ENCODE data around the gene COL11A1.
"Not testable (repeated sequence)": the region's sequence is repeated elsewhere in the genome, so short reads cannot be mapped to it uniquely, and the experiment has no call there.

COL11A1 gene

GRCh38 chr1:102837551-102837950, 270.8 kb downstream of the COL11A1 start:
- Histone ChIP-seq H3K9me3 (ENCODE audit: insufficient read depth, low read length, severe bottlenecking) (no peaks in the 10 kb centered on the region), H3K27me3 (ENCODE audit: insufficient read depth, low read length, poor library complexity) (no peaks in the 10 kb centered on the region), H4K20me1 (ENCODE audit: insufficient read depth, low read length) (no peaks in the 10 kb centered on the region), H2AFZ (ENCODE audit: low read depth, low read length) (no peak overlapping the region), H3K4me1 (ENCODE audit: insufficient read depth, low read length) (no peaks in the 10 kb centered on the region), H3K4me2 (ENCODE audit: insufficient read depth, low read length) (no peak overlapping the region), H3K27ac (ENCODE audit: low read length) (no peak overlapping the region), H3K9ac (ENCODE audit: low read depth, low read length) (no peak overlapping the region), H3K79me2 (ENCODE audit: insufficient read depth, low read length) (no peaks in the 10 kb centered on the region), H3K36me3 (ENCODE audit: insufficient read depth, low read length) (no peaks in the 10 kb centered on the region), H3K4me3 (ENCODE audit: low read depth in 1 of 2, low read length in 2 of 2) (no peak overlapping the region)
- no peak for ATAC-seq (ENCODE audit: insufficient read depth, low read depth)
- no peak for TF ChIP-seq CTCF (IDR thresholded peaks at IDR 0.05; ENCODE audit: borderline replicate concordance, extremely low read depth, low read length, poor library complexity, severe bottlenecking)
- no peak for TF ChIP-seq EZH2 (IDR thresholded peaks at IDR 0.05; ENCODE audit: borderline replicate concordance, low read depth, low read length, severe bottlenecking)
- DNase-seq: no peak

GRCh38 chr1:102836991-102837390, 271.3 kb downstream of the COL11A1 start:
- Histone ChIP-seq H3K9me3 (ENCODE audit: insufficient read depth, low read length, severe bottlenecking) (no peaks in the 10 kb centered on the region), H3K9ac (ENCODE audit: low read depth, low read length) (no peak overlapping the region), H3K4me3 (ENCODE audit: low read depth in 1 of 2, low read length in 2 of 2) (no peak overlapping the region), H3K27ac (ENCODE audit: low read length) (no peak overlapping the region), H2AFZ (ENCODE audit: low read depth, low read length) (no peak overlapping the region), H3K4me2 (ENCODE audit: insufficient read depth, low read length) (no peak overlapping the region), H3K4me1 (ENCODE audit: insufficient read depth, low read length) (no peaks in the 10 kb centered on the region), H3K27me3 (ENCODE audit: insufficient read depth, low read length, poor library complexity) (no peaks in the 10 kb centered on the region), H3K36me3 (ENCODE audit: insufficient read depth, low read length) (no peaks in the 10 kb centered on the region), H4K20me1 (ENCODE audit: insufficient read depth, low read length) (no peaks in the 10 kb centered on the region), H3K79me2 (ENCODE audit: insufficient read depth, low read length) (no peaks in the 10 kb centered on the region)
- DNase-seq (no peak), ATAC-seq (ENCODE audit: insufficient read depth, low read depth) (no peak)
- no peak for TF ChIP-seq EZH2 (IDR thresholded peaks at IDR 0.05; ENCODE audit: borderline replicate concordance, low read depth, low read length, severe bottlenecking)
- TF ChIP-seq CTCF (IDR thresholded peaks at IDR 0.05; ENCODE audit: borderline replicate concordance, extremely low read depth, low read length, poor library complexity, severe bottlenecking): no peak

- Histone ChIP-seq H3K4me2 (ENCODE audit: insufficient read depth, low read length) (no peak overlapping the region), H3K79me2 (ENCODE audit: insufficient read depth, low read length) (no peaks in the 10 kb centered on the region), H3K4me1 (ENCODE audit: insufficient read depth, low read length) (no peaks in the 10 kb centered on the region), H3K27me3 (ENCODE audit: insufficient read depth, low read length, poor library complexity) (no peaks in the 10 kb centered on the region), H3K4me3 (ENCODE audit: low read depth in 1 of 2, low read length in 2 of 2) (no peak overlapping the region), H4K20me1 (ENCODE audit: insufficient read depth, low read length) (no peaks in the 10 kb centered on the region), H3K9ac (ENCODE audit: low read depth, low read length) (no peak overlapping the region), H2AFZ (ENCODE audit: low read depth, low read length) (no peak overlapping the region), H3K27ac (ENCODE audit: low read length) (no peak overlapping the region), H3K9me3 (ENCODE audit: insufficient read depth, low read length, severe bottlenecking) (no peaks in the 10 kb centered on the region), H3K36me3 (ENCODE audit: insufficient read depth, low read length) (no peaks in the 10 kb centered on the region)
- no peak for TF ChIP-seq EZH2 (IDR thresholded peaks at IDR 0.05; ENCODE audit: borderline replicate concordance, low read depth, low read length, severe bottlenecking)
- DNase-seq (no peak), ATAC-seq (ENCODE audit: insufficient read depth, low read depth) (no peak)
Observed at GRCh38 chr1:102834688-102835320, 273.5 kb downstream of the COL11A1 start.

GRCh38 chr1:102833151-102833550, 275.2 kb downstream of the COL11A1 start:
- DNase-seq: peak; percentile 7
- H4K20me1 ChIP-seq (ENCODE audit: insufficient read depth, low read length): no peaks in the 10 kb centered on the region
- H3K27me3 ChIP-seq (ENCODE audit: insufficient read depth, low read length, poor library complexity): no peaks in the 10 kb centered on the region

GRCh38 chr1:102826706-102827105, 281.6 kb downstream of the COL11A1 start:
- H3K9me3 ChIP-seq (ENCODE audit: insufficient read depth, low read length, severe bottlenecking); H3K9ac ChIP-seq (ENCODE audit: low read depth, low read length); H3K79me2 ChIP-seq (ENCODE audit: insufficient read depth, low read length); H3K36me3 ChIP-seq (ENCODE audit: insufficient read depth, low read length); H3K4me1 ChIP-seq (ENCODE audit: insufficient read depth, low read length); ATAC-seq (ENCODE audit: insufficient read depth, low read depth); H2AFZ ChIP-seq (ENCODE audit: low read depth, low read length); H3K27ac ChIP-seq (ENCODE audit: low read length); DNase-seq; H3K4me3 ChIP-seq (ENCODE audit: low read depth in 1 of 2, low read length in 2 of 2); H4K20me1 ChIP-seq (ENCODE audit: insufficient read depth, low read length); H3K4me2 ChIP-seq (ENCODE audit: insufficient read depth, low read length); H3K27me3 ChIP-seq (ENCODE audit: insufficient read depth, low read length, poor library complexity): not testable (repeated sequence)

More at GRCh38 chr1:102833151-102833550, 275.2 kb downstream of the COL11A1 start:
- no peaks in the 10 kb centered on the region for H3K36me3 ChIP-seq (ENCODE audit: insufficient read depth, low read length)
- no peak overlapping the region for H3K9ac ChIP-seq (ENCODE audit: low read depth, low read length)
- H3K27ac ChIP-seq (ENCODE audit: low read length): no peak overlapping the region
- no peak for ATAC-seq (ENCODE audit: insufficient read depth, low read depth)
- no peak overlapping the region for H3K4me2 ChIP-seq (ENCODE audit: insufficient read depth, low read length)
- no peaks in the 10 kb centered on the region for H3K9me3 ChIP-seq (ENCODE audit: insufficient read depth, low read length, severe bottlenecking)
- no peak overlapping the region for H3K4me3 ChIP-seq (ENCODE audit: low read depth in 1 of 2, low read length in 2 of 2)
- TF ChIP-seq CTCF (IDR thresholded peaks at IDR 0.05; ENCODE audit: borderline replicate concordance, extremely low read depth, low read length, poor library complexity, severe bottlenecking): no peak
- TF ChIP-seq EZH2 (IDR thresholded peaks at IDR 0.05; ENCODE audit: borderline replicate concordance, low read depth, low read length, severe bottlenecking): no peak
- H2AFZ ChIP-seq (ENCODE audit: low read depth, low read length): no peak overlapping the region
- H3K79me2 ChIP-seq (ENCODE audit: insufficient read depth, low read length): no peaks in the 10 kb centered on the region
- no peaks in the 10 kb centered on the region for H3K4me1 ChIP-seq (ENCODE audit: insufficient read depth, low read length)

Measured in DND-41 (cell line).